NOMO-1 treated with dmso at 0.1 percent for 144 hours (cell line): ENCODE measurements around the gene CCBE1.
"Not testable (repeated sequence)": the region's sequence is repeated elsewhere in the genome, so short reads cannot be mapped to it uniquely, and the experiment has no call there.

Source experiments
- DNase-seq: peaks from one replicate; lab custom pipeline; 2025; ENCODE audit not compliant: unreplicated experiment; lab: John Stamatoyannopoulos, UW

Gene CCBE1

GRCh38 chr18:59550174-59550516 is 147.1 kb downstream of the CCBE1 start:
- no peak for DNase-seq

- no peak for DNase-seq
Measured at GRCh38 chr18:59549503-59550173, 147.6 kb downstream of the CCBE1 start.

- DNase-seq, result no peak
Measured at GRCh38 chr18:59547581-59548182, 149.5 kb downstream of the CCBE1 start.

GRCh38 chr18:59546188-59546587 is 151.0 kb downstream of the CCBE1 start:
- DNase-seq, result no peak

- DNase-seq, result no peak
Measured at GRCh38 chr18:59540780-59541179, 156.4 kb downstream of the CCBE1 start.

- no peak for DNase-seq
Measured at GRCh38 chr18:59540346-59540745, 156.9 kb downstream of the CCBE1 start.

GRCh38 chr18:59539108-59539507 is 158.1 kb downstream of the CCBE1 start:
- no peak for DNase-seq

- no peak for DNase-seq
Measured at GRCh38 chr18:59537579-59537978, 159.6 kb downstream of the CCBE1 start.

GRCh38 chr18:59536166-59536565 is 161.1 kb downstream of the CCBE1 start:
- no peak for DNase-seq

GRCh38 chr18:59535055-59535454 is 162.2 kb downstream of the CCBE1 start:
- DNase-seq, result no peak

GRCh38 chr18:59528866-59529265 is 168.4 kb downstream of the CCBE1 start:
- DNase-seq, result no peak

- DNase-seq, result no peak
Measured at GRCh38 chr18:59520562-59521355, 176.5 kb downstream of the CCBE1 start.

- DNase-seq, result no peak
Measured at GRCh38 chr18:59518705-59519104, 178.5 kb downstream of the CCBE1 start.

GRCh38 chr18:59517446-59518165 is 179.6 kb downstream of the CCBE1 start:
- no peak for DNase-seq

GRCh38 chr18:59516356-59517155 is 180.7 kb downstream of the CCBE1 start:
- DNase-seq, result no peak

- not testable (repeated sequence) for DNase-seq
Measured at GRCh38 chr18:59515956-59516355, 181.3 kb downstream of the CCBE1 start.

GRCh38 chr18:59515147-59515546 is 182.1 kb downstream of the CCBE1 start:
- no peak for DNase-seq

GRCh38 chr18:59514203-59514602 is 183.0 kb downstream of the CCBE1 start:
- no peak for DNase-seq

- DNase-seq, result no peak
Measured at GRCh38 chr18:59512025-59512755, 185.0 kb downstream of the CCBE1 start.
